GM21390 (cell line): ENCODE data around the gene RTKN.
"Not testable (repeated sequence)": the region's sequence is repeated elsewhere in the genome, so short reads cannot be mapped to it uniquely, and the experiment has no call there.

ENCODE experiments used
- ATAC-seq: cut with Tn5 transposase; IDR thresholded peaks from one replicate; pipeline ENCODE4 v1.9.1; 2021; ENCODE audit not compliant: unreplicated experiment

The RTKN gene, protein sequence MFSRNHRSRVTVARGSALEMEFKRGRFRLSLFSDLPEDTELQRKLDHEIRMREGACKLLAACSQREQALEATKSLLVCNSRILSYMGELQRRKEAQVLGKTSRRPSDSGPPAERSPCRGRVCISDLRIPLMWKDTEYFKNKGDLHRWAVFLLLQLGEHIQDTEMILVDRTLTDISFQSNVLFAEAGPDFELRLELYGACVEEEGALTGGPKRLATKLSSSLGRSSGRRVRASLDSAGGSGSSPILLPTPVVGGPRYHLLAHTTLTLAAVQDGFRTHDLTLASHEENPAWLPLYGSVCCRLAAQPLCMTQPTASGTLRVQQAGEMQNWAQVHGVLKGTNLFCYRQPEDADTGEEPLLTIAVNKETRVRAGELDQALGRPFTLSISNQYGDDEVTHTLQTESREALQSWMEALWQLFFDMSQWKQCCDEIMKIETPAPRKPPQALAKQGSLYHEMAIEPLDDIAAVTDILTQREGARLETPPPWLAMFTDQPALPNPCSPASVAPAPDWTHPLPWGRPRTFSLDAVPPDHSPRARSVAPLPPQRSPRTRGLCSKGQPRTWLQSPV

DNA sequence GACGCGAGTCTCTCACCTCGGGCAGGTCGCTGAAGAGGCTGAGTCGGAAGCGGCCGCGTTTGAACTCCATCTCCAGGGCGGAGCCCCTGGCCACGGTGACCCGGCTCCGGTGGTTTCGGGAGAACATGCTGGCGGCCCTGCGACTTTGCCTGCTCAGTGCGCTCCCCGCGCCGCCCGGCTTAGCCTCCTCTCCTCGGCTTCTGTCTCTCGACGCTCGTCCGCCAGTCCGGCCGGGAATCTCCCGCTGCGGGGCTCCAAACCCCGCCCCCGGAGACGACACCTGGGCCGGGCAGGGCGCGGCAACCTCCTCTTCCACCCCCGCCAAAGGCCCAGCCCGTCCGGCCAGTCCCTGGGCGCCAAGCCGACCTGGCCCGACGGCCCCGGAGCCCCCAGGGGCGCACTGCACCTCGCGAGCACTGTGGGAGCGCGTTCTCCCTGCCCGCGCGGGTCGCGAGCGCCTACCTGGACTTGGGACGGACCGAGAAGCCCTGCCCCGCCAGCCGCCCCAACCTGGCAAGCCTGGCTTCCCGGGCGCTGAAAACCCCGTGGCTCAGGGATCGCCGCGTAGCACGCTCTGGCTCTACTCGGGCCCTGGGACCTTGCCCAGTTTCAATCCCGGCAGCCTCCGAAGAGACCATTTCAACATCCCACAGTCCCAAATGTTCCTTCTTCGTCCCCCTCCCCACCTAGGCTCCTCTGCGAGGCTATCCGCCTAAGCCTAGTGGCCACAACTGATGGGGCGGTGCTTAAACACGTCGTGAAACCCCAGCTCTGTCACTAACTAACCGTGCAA, at the start of gene RTKN:
Gene RTKN, minus strand, starts transcription at position 248 of the 793 bp plus-strand sequence. Its CDS starts 121 bp downstream, at position 127.
- no peak for ATAC-seq

DNA sequence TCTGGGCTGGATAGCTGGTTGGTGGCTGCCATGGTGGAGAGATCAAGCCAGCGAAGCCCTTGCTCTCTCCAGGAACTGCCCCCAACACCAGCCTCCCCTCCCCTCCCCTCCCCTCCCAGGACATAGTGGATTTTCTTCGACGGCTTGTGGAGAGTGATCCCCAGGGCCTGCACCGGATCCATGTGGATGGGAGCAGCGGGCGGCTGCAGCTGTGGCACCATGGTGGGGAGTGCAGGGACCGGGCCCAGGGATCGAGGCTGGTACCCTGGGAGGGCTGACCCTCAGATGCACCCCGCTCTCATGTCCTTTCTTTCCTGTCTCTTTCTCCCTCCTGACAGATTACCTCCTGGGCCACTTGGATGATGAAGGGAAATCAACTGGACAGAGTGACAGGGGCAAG, 48.2 kb upstream of the RTKN start:
- no peak for ATAC-seq

DNA sequence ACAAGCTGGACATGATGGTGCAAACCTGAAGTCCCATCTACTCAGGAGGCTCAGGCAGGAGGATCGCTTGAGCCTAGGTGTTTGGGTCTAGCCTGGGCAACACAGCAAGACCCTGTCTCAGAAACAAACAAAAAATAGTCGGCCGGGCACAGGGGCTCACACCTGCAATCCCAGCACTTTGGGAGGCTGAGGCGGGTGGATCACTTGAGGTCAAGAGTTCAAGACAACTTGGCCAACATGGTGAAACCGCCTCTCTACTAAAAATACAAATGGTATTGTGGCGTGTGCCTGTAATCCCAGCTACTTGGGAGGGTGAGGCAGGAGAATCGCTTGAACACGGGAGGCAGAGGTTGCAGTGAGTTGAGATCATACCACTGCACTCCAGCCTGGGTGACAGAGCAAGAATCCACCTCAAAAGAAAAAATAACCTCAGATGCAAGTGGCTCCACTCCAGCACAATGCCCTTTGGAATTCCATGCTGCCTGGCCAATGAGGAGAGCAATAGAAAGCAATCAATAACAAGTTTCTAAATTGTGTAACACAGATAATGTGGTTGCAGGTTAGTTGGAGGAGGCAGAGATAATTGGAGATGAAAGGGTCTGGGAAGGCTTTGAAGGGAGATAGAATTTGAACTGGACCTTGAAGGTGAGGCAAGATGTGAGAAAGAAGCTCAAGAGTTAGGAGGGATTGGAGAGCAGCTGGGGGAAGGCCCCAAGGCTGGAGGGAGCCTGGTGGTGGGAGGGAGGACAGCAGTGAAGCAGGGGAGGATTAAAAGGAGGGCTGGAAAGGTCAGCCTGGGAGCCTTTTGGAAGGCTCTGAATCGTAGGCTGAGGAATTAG, 47.1 kb upstream of the RTKN start:
- ATAC-seq: no peak

DNA sequence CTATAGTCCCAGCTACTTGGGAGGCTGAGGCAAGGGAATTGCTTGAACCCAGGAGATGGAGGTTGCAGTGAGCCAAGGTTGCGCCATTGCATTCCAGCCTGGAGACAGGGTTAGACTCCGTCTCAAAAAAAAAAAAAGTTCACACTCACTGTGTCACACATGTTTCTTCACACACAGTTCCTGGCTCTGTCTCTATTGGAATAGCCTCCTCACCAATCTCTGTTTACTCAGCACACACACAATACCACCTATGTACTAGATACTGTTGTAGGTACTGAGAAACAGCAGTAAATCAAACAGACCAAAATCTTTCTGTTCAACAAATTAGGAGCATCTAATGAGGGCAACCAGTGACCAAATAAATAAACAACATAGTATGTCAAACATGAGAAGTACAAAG, 44.4 kb upstream of the RTKN start:
- ATAC-seq: no peak

DNA sequence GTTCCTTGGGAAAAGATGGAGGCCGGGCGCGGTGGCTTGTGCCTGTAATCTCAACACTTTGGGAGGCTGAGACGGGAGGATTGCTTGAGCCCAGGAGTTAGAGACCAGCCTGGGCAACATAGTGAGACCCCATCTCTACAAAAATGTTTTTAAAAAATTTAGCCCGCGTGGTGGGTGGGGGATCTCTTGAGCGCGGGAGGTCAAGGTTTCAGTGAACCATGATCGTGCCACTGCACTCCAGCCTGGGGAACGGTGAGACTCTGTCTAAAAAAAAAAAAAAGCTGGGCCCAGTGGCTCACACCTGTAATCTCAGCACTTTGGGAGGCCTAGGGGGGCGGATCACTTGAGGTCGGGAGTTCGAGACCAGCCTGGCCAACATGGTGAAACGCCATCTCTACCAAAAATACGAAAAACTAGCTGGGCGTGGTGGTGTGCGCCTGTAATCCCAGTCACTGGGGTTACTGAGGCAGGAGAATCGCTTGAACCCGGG, 42.0 kb upstream of the RTKN start:
- ATAC-seq: not testable (repeated sequence)

DNA sequence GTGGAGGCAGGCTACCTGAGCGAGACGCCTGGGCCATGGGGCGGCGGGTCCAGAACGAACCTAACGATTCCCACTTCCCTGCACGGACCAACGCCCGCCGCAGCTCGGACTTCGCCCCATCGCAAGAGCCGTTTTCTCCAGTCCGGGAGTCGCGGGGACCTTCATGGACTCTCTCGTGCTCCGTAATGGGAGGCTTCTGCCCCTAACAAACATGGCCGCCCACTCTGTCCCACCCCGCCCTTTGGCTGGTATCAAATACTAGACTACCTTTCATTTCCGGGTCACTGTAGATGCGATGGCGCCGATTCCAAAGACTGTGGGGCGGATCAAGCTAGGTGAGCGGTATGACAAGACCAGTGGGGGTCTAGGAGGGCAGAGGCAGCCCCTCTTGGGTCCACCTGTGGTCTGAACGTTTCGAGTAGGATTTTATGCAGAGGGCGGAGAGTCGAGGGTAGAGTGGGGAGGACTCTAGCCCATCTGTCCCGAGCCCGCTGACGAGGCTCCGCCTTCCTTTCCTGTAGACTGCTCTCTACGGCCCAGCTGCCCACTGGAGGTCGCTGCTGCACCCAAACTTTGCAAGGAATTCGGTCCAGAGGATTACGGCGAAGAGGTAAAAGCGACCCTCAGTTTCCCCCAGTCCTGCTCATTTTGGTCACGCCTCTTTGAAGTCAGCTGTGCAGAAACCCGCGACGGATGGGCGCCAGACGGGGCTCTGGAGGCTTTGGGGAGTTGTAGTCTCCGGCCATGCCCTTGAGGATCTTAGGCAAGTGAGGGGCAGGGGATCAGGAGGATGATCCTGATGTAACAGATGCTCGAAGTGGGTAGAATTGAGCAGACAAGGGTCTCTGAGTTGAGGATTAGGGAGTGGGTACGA, 41.3 kb upstream of the RTKN start, which contains the start of the genes CCDC142 and TTC31:
Gene CCDC142, minus strand, starts transcription at position 198 of the 874 bp plus-strand sequence. Its CDS starts 161 bp downstream, at position 37.
Gene TTC31, plus strand, starts transcription at position 281 of the 874 bp plus-strand sequence. Its CDS starts 15 bp downstream, at position 296.
- peak; percentile 88 for ATAC-seq

DNA sequence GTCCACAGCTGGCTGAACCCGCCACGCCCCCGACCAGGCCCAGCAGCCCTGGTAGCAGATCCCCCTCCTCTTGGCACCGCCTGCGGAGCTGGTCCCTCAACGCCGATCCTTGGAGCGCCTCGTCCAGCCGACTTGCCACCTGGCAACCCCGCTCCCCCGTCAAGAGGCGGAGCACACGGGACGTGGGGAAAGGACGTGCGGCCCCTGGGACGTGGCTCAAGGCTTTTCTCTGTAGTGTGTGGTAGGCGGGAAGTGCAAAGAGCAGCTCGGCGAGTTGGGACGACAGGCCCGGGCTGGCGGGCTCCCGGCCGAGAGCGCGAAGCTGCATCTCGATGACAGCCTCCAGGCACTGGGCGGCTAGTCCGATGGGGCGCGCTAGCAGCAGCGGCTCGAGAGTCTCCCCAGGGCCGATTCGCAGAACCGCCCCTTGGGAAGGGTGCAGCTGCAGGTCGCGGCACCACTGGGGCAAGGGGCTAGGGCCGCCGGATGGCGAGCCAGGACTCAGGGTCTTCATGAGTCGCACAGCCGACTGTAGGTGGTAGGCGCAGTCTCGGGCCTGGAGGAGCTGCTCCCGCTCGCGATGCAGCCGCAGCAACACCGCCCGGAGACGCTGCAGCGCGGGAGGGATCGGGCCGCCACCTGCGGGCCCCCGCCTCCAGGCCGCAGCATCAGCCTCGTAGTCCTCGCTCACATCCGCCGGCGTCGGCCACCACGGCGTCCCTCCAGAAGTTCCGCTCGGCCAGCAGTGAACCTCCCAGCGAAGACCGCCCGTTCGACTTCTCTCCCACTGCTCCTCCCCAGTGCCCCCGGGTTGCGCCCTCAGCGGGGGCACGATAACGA, 40.4 kb upstream of the RTKN start:
- ATAC-seq: peak; percentile 39

DNA sequence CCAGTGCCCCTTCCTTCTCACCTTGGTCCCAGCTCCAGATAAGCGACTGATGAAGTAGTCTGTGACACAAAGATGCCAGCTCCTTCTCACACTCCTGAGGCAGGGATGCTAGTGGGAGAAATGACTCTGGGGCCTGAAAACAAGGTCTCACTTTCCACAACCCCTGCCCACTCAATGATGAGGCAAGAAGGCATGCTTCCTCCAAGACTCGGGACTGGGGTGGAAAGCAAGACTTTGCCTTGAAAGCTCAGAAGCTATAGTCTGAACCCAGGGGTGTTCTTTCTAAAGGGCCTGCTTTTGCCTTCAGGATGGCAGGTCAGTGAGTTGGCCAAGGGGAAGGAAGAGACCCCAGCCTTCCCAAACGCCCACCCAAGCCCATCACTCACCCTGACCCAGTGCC, 39.7 kb upstream of the RTKN start:
- ATAC-seq: no peak

DNA sequence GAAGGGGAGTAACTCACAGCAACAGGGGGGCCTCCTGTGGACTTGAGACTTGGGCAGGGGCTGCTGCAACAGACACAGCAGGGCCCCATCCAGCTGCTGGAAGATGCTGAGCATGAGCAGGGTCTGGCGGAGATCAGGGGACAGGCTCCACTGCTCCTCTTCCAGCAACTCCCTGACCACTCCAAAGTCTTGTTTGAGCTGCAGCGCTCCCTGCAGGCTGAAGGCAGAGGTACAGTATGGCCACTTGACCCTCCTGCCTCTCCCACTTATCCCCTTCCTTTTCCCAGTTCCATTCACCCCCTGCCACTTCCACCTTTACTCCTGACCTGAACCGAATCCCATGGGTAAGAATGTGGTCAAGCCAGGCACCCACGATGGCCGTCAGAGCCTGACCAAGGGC, 33.2 kb upstream of the RTKN start:
- no peak for ATAC-seq

DNA sequence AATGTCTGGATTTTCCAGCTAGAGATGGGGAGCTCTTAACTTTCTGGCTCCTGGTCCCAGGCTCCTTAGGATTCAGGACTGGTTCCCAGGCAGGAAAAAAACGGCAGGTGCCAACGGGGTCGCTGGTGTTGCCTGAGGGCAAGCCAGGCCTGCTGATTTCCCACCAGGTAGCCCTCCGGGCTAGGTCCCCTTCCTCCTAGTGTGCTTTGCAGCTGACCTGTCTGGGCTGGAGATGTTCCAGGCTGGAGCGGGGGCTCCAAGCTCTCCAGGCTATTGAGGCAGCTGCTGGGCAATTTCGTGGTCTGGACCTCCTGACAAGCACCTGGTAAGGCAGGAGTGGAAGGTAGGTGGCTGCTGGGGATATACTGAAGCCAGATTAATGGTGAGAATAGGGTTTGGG, 32.7 kb upstream of the RTKN start:
- ATAC-seq: no peak

DNA sequence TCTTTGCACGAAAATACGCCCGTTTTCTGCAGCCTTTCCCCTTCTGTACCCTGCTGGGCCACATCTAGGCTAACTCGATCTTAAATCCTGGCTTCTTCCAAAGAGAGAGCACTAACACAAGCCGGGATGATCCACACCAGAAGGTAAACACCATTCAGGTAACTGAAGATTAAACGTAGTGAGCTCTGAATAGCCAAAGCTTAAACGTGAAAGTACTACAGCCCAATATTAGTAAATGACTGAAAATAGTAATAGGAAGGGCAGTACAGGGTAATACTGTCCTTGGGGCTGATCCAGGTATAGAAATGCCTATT, 31.2 kb upstream of the RTKN start:
- no peak for ATAC-seq

DNA sequence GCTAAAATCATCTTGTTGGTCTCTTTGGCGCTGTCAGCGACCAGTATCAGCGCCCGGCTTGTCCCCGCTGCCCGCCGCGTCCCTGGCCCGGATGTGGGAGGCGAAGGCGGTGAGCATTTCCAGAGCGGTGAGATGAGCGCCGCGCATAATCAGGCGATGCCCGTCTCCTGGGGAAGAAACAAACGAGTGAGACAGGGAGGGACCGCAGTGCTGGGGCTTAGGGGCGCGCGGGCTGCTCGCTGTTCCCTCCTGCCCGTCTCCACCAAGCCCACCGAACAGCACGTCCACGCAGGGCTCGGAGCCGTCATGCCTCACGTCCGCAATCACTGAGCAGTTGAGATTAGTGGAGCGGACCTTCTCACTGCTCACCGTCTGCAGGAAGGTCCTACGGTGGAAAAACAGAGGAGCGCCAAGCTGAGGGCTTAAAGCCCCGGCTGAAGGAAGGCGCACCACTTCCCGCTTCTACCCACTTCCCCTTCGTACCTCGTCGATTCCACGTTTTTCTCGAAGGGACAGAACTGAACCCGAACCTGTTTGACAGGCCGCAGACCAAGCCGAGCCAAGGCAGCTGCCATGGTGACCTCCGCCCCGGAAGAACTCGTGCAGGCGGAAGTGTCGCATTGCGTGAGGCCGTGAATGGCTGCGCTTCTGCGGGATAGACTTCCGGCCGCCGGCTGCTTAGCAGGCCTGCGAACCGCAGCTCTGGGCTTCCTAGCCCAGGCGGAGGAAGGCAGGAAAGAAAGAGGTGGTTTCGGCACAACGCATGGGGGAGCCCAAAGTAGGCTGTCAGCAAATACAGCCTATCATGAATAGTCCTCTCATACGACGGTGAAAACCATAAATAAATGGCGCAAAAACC, 30.6 kb upstream of the RTKN start, which contains the start of gene MRPL53:
Gene MRPL53, minus strand, starts transcription at position 595 of the 859 bp plus-strand sequence. Its CDS starts 20 bp downstream, at position 575.
- ATAC-seq: peak; percentile 91

DNA sequence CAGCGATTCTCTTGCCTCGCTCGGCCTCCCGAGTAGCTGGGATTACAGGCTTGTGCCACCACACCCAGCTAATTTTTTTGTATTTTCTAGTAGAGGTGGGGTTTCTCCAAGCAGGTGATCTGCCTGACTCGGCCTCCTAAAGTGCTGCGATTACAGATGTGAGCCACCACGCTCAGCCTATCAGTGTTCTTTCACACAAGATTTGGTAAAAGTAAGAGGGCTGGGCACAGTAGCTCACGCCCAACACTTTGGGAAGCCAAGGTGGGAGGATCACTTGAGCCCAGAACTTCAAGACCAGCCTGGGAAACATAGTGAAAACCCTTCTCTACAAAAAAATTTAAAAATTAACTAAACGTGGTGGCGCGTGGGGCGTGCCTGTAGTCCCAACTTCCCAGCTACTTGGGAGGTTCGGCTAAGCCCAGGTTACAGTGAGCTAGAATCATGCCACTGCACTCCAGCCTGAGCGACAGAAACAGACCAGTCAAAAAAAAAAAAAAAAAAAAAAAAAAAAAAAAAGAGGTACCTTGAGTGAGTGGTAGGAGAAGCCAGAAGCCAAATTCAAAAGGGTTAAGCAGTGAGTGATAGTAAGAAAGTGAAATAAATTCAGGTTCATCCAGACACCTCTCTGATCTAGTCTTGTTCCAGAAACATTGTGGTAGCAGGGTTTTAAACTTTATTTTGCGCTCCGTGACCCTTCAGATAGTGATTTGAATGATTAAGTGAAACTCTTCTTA, 29.8 kb upstream of the RTKN start:
- no peak for ATAC-seq

DNA sequence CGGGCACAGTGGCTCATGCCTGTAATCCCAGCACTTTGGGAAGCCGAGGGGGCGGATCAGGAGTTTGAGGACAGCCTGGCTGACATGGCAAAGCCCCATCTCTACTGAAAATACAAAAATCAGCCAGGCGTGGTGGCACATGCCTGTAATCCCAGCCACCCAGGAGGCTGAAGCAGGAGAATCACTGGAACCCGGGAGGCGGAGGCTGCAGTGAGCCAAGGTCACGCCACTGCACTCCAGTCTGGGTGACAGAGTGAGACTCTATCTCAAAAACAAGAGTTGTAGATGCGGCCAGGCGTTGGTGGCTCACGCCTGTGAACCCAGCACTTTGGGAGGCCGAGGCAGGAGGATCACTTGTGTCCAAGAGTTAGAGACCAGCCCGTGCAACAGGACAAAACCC, 29.0 kb upstream of the RTKN start:
- ATAC-seq: not testable (repeated sequence)

DNA sequence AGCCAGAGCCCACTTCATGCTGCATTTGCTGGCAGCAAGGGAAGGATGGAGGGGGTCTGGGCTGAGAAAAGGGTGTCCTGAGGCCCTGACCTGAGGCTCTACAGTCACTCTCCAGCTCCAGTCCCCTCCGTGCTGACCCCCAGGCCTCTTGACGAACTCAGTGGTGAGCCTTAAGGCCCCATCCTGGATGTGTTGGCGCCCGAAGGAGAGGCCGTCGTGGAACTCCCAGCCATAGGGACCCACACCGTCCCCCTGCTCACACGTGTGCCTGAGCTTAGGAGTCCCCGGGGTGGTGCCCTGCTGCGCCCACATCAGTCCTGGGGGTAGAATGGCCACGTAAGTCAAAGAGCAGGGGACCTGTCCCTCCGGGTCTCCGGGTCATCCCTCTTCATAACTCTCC, 22.7 kb upstream of the RTKN start:
- ATAC-seq: peak; percentile 6

DNA sequence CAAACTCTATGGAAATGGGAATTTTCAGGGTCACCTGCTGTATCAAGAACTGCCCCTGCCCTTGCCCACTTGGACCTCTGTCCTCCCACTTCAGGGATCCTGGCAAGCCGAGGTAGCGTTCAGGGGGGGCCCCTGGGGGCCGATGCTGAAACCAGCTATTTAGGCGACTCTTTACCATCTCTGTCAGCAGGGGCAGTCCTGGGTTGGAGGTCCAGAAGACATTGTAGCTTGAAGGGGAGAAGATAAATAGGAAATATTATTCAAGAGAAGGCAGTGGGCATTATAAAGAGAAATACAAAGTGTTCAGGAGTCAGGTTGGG, 21.0 kb upstream of the RTKN start:
- no peak for ATAC-seq

DNA sequence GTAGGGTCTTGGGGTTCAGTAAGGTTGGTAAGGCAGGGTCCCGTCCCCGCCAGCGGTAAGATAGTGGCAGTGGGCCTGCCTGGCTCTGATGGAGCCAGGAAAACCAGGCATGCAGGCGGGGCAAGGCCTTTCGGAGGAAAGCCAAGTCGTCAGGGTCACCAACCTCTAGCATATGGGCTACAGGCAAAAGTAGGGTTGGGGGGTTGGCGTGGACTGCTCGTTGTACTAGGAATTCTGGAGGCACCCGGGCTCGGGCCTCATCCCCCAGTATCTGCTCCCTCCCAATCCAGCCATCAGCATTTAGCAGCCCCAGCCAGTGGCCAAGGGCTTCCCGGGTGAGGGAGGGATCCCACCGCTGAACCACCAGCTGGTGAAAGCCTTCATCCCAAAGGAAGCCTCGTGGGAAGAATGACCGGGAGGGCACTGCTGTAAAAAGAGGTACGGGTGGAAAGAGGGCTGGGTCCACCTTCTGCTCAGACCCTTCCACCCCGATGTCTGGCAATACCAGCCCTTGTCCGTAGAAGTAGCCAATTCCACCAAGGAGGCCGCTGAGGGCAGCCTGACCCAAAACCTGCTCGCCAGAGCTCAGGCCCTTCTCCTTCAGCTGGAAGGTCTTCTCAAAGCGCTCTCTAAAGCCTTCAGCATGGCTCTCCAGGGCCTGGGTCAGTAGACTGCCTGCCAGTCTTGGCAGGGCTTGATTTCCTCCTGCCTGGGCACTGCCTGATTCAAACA, 20.5 kb upstream of the RTKN start:
- no peak for ATAC-seq
